Stomach (tissue), 9 donors: ENCODE data around the gene GOLM1. TPM values are rescaled to one million over a fixed set of nuclear protein-coding genes. Genes with fewer than 3 reads are reported as not detected.
"Not testable (repeated sequence)": the region's sequence is repeated elsewhere in the genome, so short reads cannot be mapped to it uniquely, and the experiment has no call there.

Experiments used
- DNase-seq, 2 donors: peaks; one replicate each; pipeline versions ENCODE4 v3.0.0 to v3.0.0-alpha.2; 2013 to 2019
- H3K27ac ChIP-seq, 5 donors: fragments of 200-600 bp in 4 of 5; sonication (generic) in 4 of 5; one replicate each; pipeline ENCODE4 v1.5.1; 2013 to 2019; ENCODE audit warnings: mild to moderate bottlenecking in 1 of 5, moderate library complexity in 1 of 5
- H3K27me3 ChIP-seq, 3 donors: fragments of 200-600 bp; sonication (generic); one replicate each; pipeline ENCODE4 v1.5.1; 2017 to 2019; ENCODE audit warnings: mixed run types in 1 of 3
- H3K36me3 ChIP-seq, 4 donors: fragments of 200-600 bp; sonication (generic); 1 replicate in 3 of 4; 2 replicates in 1 of 4; pipeline ENCODE4 v1.5.1; 2016 to 2019
- H3K4me1 ChIP-seq, 4 donors: fragments of 200-600 bp; sonication (generic); one replicate each; pipeline ENCODE4 v1.5.1; 2016 to 2019
- H3K4me3 ChIP-seq, 4 donors: fragments of 200-600 bp; sonication (generic) in 3 of 4; one replicate each; pipeline ENCODE4 v1.5.1; 2016 to 2019; ENCODE audit warnings: mild to moderate bottlenecking in 1 of 4
- H3K9me3 ChIP-seq, 4 donors: fragments of 200-600 bp; sonication (generic); one replicate each; pipeline ENCODE4 v1.5.1; 2016 to 2019
- EP300 ChIP-seq: sonication (generic); formaldehyde crosslinking; IDR thresholded peaks from one replicate; pipeline ENCODE4 v1.6.1; 2017; ENCODE audit warnings: antibody characterized with exemption
- POLR2A ChIP-seq, 4 donors: fragments of 450-650 bp; IDR thresholded peaks; one replicate each; pipeline ENCODE4 v1.6.1; 2016; ENCODE audit warnings: antibody characterized with exemption in 4 of 4, control low read depth in 2 of 4, mild to moderate bottlenecking in 1 of 4, moderate library complexity in 1 of 4
- POLR2AphosphoS5 ChIP-seq, 3 donors: sonication (generic); formaldehyde crosslinking; IDR thresholded peaks; one replicate each; pipeline ENCODE4 v1.6.1; 2016; ENCODE audit warnings: antibody characterized with exemption in 3 of 3
- WGBS, 5 donors: extraction: QIAGEN DNeasy Blood & Tissue Kit in 3 of 5; methylation state at CpG; one replicate each; pipeline versions ENCODE4 v1.1.5 to v1.1.7; 2013 to 2018; 5-methylcytosine and 5-hydroxymethylcytosine counted together
- intact Hi-C: fragments of 100-400 bp; cut with DNase I; formaldehyde crosslinking; loops from one replicate; pipeline ENCODE4 v1.15.1; 2023; ENCODE audit warnings: low total_unique reads
- polyA plus RNA-seq, 3 donors: library from polyadenylated mRNA; stranded (reverse); fragments of 200-250 nt; gene quantifications; one replicate each; pipeline ENCODE4 v1.2.3, GENCODE V29; 2013
- total RNA-seq, 5 donors: library from RNA; depleted of rRNA; stranded (reverse); fragments of >200 nt; gene quantifications; one replicate each; pipeline versions ENCODE4 v1.1.0 to v1.2.3, GENCODE V29; 2014 to 2016
- TF ChIP-seq, protein P1 (sequence below), 7 experiments: fragments of 450-650 bp in 4 of 7; fragments of 200-600 bp in 3 of 7; sonication (generic) in 3 of 7; IDR thresholded peaks; one replicate each; pipeline ENCODE4 v1.5.1; 2016 to 2019; ENCODE audit warnings: antibody characterized with exemption in 7 of 7, control low read depth in 2 of 7, mild to moderate bottlenecking in 1 of 7
- donor health status: healthy with polysubstance abuse.
- donor health status: Bipolar disorder and iron deficiency.
- donor health status: healthy.

Gene GOLM1
- total and polyA plus RNA-seq, 8 donors = 16.0 to 160 (median 39.4) TPM

DNA sequence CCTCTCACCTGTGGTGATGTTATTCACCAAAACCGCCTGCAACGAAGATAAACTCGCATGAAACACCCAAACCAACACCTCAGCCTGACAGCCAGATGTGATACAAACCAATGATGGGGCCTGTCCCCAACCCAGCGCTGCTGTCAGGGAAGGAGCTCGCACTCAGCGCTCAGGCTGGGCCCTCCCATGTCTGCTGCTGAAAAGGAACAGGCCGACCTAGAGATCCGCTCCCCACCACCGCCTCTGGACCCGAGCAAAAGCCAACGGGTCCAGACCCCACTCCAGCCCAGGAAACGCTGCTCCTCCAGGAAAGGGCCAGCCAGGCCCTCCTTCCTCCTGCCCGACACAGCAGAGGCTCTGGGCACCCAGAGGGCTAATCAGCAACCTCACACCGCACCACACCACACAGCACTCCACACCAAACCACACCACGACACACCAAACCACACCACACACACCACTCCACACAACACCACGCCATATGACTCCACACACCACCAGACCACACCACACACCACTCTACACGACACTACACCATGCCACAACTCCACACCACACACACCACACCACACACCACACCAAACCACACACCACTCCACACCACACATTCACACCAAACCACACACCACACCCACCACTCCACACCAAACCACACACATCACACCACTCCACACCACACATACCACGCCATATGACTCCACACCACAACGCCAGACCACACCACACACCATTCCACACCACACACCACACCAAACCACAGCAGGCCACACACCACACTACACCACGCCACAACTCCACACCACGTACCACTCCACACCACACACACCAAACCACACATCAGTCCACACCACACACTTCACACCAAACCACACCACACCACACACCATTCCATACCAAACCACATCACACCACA lies 46.5 kb downstream of the GOLM1 start:
- Histone ChIP-seq H3K27ac (no peak overlapping the region), H3K4me1 (no peaks in the 10 kb centered on the region), H3K9me3 (no peaks in the 10 kb centered on the region), H3K27me3 (no peaks in the 10 kb centered on the region), H3K36me3 (peaks cover 0 to 9% (median 0%) of the 10 kb centered on the region in 4 donors), H3K4me3 (no peak overlapping the region)
- intact Hi-C loops = no loop called here
- WGBS, 5 donors = 86 to 90% (median 86%) methylated on average over 16 to 21 of the region's 21 CpGs
- DNase-seq = no peak
- no peak for TF ChIP-seq POLR2AphosphoS5 (IDR thresholded peaks at IDR 0.05)
- TF ChIP-seq EP300 = no peak
- TF ChIP-seq, protein P1, sequence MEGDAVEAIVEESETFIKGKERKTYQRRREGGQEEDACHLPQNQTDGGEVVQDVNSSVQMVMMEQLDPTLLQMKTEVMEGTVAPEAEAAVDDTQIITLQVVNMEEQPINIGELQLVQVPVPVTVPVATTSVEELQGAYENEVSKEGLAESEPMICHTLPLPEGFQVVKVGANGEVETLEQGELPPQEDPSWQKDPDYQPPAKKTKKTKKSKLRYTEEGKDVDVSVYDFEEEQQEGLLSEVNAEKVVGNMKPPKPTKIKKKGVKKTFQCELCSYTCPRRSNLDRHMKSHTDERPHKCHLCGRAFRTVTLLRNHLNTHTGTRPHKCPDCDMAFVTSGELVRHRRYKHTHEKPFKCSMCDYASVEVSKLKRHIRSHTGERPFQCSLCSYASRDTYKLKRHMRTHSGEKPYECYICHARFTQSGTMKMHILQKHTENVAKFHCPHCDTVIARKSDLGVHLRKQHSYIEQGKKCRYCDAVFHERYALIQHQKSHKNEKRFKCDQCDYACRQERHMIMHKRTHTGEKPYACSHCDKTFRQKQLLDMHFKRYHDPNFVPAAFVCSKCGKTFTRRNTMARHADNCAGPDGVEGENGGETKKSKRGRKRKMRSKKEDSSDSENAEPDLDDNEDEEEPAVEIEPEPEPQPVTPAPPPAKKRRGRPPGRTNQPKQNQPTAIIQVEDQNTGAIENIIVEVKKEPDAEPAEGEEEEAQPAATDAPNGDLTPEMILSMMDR (IDR thresholded peaks at IDR 0.05) = no peak
- peak in 1 of 4 donors; percentile 86 for TF ChIP-seq POLR2A (IDR thresholded peaks at IDR 0.05)

DNA sequence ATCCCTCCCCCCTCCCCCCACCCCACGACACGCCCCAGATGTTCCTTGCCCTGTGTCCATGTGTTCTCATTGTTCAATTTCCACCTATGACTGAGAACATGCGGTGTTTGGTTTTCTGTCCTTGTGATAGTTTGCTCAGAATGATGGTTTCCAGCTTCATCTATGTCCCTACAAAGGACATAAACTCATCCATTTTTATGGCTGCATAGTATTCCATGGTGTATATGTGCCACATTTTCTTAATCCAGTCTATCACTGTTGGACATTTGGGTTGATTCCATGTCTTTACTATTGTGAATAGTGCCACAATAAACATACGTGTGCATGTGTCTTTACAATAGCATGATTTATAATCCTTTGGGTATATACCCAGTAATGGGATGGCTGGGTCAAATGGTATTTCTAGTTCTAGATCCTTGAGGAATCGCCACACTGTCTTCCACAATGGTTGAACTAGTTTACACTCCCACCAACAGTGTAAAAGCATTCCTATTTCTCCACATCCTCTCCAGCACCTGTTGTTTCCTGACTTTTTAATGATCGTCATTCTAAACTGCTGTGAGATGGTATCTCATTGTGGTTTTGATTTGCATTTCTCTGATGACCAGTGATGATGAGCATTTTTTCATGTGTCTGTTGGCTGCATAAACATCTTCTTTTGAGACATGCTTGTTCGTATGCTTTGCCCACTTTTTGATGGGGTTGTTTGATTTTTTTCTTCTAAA lies 51.2 kb downstream of the GOLM1 start:
- H3K9me3 ChIP-seq, H3K27me3 ChIP-seq, H3K4me1 ChIP-seq, intact Hi-C loops, DNase-seq, H3K4me3 ChIP-seq, H3K27ac ChIP-seq: not testable (repeated sequence)
- peaks cover 0 to 28% (median 6%) of the 10 kb centered on the region in 4 donors for H3K36me3 ChIP-seq
- 89 to 94% (median 93%) methylated on average over 6 to 7 of the region's 7 CpGs for WGBS, 5 donors

DNA sequence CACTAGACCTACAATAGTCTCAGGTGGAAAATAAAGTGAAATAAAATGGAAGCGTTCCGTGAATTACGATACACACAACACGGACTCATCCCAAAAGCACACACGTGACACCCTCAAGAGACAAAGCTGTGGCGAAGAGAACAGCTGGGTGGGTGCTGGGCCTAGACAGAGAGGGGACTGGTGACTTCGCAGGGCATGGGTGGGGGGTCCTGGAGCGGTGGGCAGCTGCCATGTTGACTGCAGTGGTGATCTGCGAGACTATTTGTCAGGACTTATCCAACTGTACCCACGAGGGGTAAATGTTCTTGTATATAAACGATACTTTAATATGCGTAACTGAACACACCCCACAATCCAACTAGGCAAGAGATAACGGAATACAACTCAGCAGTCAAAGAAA lies 52.0 kb downstream of the GOLM1 start:
- H3K9me3 ChIP-seq = no peaks in the 10 kb centered on the region
- TF ChIP-seq POLR2A (IDR thresholded peaks at IDR 0.05) = no peak
- TF ChIP-seq POLR2AphosphoS5 (IDR thresholded peaks at IDR 0.05) = no peak
- no peak for TF ChIP-seq EP300
- TF ChIP-seq, protein P1 (IDR thresholded peaks at IDR 0.05) = no peak
- intact Hi-C loops = no loop called here
- no peaks in the 10 kb centered on the region for H3K4me1 ChIP-seq
- WGBS, 5 donors = 90 to 94% (median 92%) methylated on average over 13 of the region's 13 CpGs
- H3K4me3 ChIP-seq = no peak overlapping the region
- H3K27me3 ChIP-seq = no peaks in the 10 kb centered on the region
- H3K27ac ChIP-seq = no peak overlapping the region
- DNase-seq = no peak
- peaks cover 0 to 24% (median 6%) of the 10 kb centered on the region in 4 donors for H3K36me3 ChIP-seq

DNA sequence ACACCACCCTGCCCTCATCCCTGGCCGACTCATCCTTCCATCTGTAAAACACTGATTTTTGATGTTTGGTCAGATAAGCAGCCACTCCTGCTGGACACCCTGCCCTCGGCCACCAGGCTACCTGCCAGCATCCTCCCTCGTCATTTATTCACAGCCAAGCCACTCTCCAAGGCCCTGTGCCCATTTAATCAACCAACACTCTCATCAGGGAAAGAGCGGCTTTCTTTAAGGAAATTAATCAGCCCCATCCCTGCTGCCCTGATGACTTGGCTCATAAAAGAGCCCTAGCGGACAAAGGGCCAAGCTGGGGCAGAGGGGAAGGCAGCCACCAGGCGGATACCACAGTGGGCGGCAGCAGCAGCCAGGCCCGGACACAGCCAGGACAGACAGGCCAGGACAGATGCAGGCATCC lies 52.4 kb downstream of the GOLM1 start:
- H3K4me1 ChIP-seq = peaks cover 0 to 2% (median 0%) of the 10 kb centered on the region in 4 donors
- H3K27ac ChIP-seq = no peak overlapping the region
- intact Hi-C loops = no loop called here
- H3K4me3 ChIP-seq = no peak overlapping the region
- peaks cover 0 to 22% (median 6%) of the 10 kb centered on the region in 4 donors for H3K36me3 ChIP-seq
- no peaks in the 10 kb centered on the region for H3K27me3 ChIP-seq
- 67 to 83% (median 77%) methylated on average over 8 of the region's 8 CpGs for WGBS, 5 donors
- no peak for DNase-seq
- TF ChIP-seq, protein P1 (IDR thresholded peaks at IDR 0.05) = no peak
- no peak for TF ChIP-seq POLR2A (IDR thresholded peaks at IDR 0.05)
- no peak for TF ChIP-seq POLR2AphosphoS5 (IDR thresholded peaks at IDR 0.05)
- TF ChIP-seq EP300 = no peak
- H3K9me3 ChIP-seq = no peaks in the 10 kb centered on the region
